ENCODE measurements around the gene RBM38.

DNA sequence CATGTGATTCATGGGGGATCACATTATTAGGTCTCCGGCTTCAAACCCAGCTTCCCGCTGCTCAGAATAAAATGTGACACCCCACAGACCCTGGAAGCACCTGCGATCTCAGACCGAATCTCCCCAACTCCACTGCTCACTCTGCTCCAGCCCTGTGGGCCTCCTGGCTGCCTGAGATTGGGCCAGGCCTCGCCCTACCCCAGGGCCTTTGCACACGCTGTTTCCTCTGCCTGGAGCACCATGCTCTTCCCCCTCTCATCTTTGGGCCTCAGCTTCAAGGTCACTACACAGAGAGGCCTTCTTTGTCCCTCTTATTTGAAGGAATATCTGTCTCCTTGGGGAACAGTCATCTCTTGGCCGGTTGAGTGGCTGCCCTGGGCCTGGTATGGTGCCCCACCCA, 48.8 kb downstream of the RBM38 start:
- TF ChIP-seq, protein P1, sequence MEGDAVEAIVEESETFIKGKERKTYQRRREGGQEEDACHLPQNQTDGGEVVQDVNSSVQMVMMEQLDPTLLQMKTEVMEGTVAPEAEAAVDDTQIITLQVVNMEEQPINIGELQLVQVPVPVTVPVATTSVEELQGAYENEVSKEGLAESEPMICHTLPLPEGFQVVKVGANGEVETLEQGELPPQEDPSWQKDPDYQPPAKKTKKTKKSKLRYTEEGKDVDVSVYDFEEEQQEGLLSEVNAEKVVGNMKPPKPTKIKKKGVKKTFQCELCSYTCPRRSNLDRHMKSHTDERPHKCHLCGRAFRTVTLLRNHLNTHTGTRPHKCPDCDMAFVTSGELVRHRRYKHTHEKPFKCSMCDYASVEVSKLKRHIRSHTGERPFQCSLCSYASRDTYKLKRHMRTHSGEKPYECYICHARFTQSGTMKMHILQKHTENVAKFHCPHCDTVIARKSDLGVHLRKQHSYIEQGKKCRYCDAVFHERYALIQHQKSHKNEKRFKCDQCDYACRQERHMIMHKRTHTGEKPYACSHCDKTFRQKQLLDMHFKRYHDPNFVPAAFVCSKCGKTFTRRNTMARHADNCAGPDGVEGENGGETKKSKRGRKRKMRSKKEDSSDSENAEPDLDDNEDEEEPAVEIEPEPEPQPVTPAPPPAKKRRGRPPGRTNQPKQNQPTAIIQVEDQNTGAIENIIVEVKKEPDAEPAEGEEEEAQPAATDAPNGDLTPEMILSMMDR (IDR thresholded peaks at IDR 0.05; ENCODE audit: insufficient read depth, low read length, poor library complexity, severe bottlenecking): no peak
- no peak for TF ChIP-seq EZH2phosphoT487 (conservative IDR thresholded peaks at IDR 0.05; ENCODE audit: low read length)
